Gastroesophageal sphincter (tissue), 4 donors: ENCODE results near the gene SYNJ2. TPM values are rescaled to one million over a fixed set of nuclear protein-coding genes. Genes with fewer than 3 reads are reported as not detected.
A peak's percentile ranks its signal among the peaks of the same experiment; 100 is the strongest.

Experiments used
- ATAC-seq: fragments of 150-250 bp; one replicate; pipeline ENCODE4 v1.9.1; 2016; ENCODE audit warnings: mild to moderate bottlenecking, moderate library complexity
- H3K27ac ChIP-seq, 4 donors: fragments of 200-600 bp; sonication (generic) in 3 of 4; 1 replicate in 3 of 4; 2 replicates in 1 of 4; pipeline ENCODE4 v1.5.1; 2016 to 2019
- H3K27me3 ChIP-seq: fragments of 200-600 bp; sonication (generic); one replicate; pipeline ENCODE4 v1.5.1; 2019
- H3K36me3 ChIP-seq, 2 donors: fragments of 200-600 bp; sonication (generic); one replicate each; pipeline ENCODE4 v1.5.1; 2019; ENCODE audit warnings: control low read depth in 1 of 2
- H3K4me1 ChIP-seq, 3 donors: fragments of 200-600 bp; sonication (generic); 1 replicate in 2 of 3; 2 replicates in 1 of 3; pipeline ENCODE4 v1.5.1; 2016 to 2019; ENCODE audit warnings: control low read depth in 2 of 3
- H3K4me3 ChIP-seq, 2 donors: fragments of 200-600 bp; sonication (generic); one replicate each; pipeline ENCODE4 v1.5.1; 2019; ENCODE audit warnings: mild to moderate bottlenecking in 1 of 2, moderate library complexity in 1 of 2
- H3K9me3 ChIP-seq, 3 donors: fragments of 200-600 bp; sonication (generic); one replicate each; pipeline ENCODE4 v1.5.1; 2017 to 2019; ENCODE audit warnings: control low read depth in 2 of 3
- EP300 ChIP-seq: sonication (generic); formaldehyde crosslinking; IDR thresholded peaks from one replicate; pipeline ENCODE4 v1.6.1; 2017; ENCODE audit warnings: antibody characterized with exemption, mild to moderate bottlenecking
- POLR2A ChIP-seq, 2 donors: fragments of 450-650 bp; IDR thresholded peaks; one replicate each; pipeline ENCODE4 v1.6.1; 2017; ENCODE audit warnings: antibody characterized with exemption in 2 of 2, mild to moderate bottlenecking in 2 of 2, moderate library complexity in 1 of 2
- POLR2AphosphoS5 ChIP-seq: sonication (generic); formaldehyde crosslinking; IDR thresholded peaks from one replicate; pipeline ENCODE4 v1.6.1; 2017; ENCODE audit warnings: antibody characterized with exemption
- WGBS, 2 donors: methylation state at CpG; one replicate each; pipeline ENCODE4 v1.1.5; 2018; ENCODE audit warnings: low coverage in 1 of 2; 5-methylcytosine and 5-hydroxymethylcytosine counted together
- total RNA-seq, 4 donors: library from RNA; depleted of rRNA; stranded (reverse); fragments of >200 nt; gene quantifications; one replicate each; pipeline ENCODE4 v1.1.0, GENCODE V29; 2016
- TF ChIP-seq, protein P1 (sequence below), 4 experiments: fragments of 200-600 bp in 2 of 4; fragments of 450-650 bp in 2 of 4; sonication (generic) in 1 of 4; IDR thresholded peaks; one replicate each; pipeline ENCODE4 v1.5.1; 2017 to 2019; ENCODE audit warnings: antibody characterized with exemption in 4 of 4, mild to moderate bottlenecking in 2 of 4, moderate library complexity in 2 of 4

The SYNJ2 gene
- total RNA-seq, 4 donors from 2014 or later: 19.9 to 27.9 (median 21.6) TPM

DNA sequence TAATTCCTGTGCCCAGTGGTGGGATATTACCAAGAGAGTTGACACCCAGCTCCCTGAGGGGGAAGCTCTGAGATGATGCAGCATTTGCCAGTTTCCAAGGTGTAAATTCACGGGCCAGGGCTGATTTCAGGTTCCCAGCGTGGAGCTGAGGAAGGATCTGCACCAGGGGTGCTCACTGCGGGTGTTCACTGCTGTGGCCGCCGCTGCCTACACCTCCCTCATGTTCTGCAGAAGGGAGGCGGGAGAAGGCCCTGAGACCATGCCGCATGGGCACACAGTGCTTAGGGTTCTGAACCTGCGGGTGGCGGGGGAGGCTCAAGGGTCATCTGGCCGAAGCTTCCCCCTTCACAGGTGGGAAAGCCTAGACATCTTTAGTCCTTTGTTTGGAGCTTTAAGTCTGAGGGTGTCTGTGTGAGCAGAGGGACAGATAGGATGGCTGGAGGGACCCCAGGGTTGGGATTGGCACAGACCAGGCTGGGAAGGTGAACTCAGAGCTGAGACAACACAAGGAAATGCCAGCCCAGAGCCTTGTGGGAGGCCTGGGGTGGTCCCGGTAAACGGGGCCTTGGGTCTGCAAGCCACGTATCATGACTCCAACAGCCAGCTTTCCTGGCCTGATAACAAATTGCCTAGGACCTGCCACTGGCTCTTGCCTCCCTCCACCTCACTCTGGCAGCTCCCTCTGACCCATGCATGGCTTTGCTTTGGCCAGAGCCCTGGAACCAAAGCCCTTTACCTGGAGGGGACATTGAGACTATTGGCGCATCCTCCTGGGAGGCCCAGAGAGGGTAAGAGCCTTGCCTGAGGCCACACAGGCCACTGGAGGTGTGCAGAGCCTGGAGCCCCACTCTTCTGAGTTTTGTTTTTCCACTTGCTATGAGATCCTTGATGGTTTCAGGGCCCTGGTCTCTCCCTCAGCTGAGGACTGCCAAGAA lies 40.4 kb downstream of the SYNJ2 start:
- H3K4me1 ChIP-seq: peaks cover 0 to 48% (median 24%) of the 10 kb centered on the region in 3 donors
- WGBS, 2 donors: 95 to 100% methylated on average over 1 to 10 of the region's 14 CpGs
- peak overlapping the region in 1 of 4 donors; percentile 51 for H3K27ac ChIP-seq

DNA sequence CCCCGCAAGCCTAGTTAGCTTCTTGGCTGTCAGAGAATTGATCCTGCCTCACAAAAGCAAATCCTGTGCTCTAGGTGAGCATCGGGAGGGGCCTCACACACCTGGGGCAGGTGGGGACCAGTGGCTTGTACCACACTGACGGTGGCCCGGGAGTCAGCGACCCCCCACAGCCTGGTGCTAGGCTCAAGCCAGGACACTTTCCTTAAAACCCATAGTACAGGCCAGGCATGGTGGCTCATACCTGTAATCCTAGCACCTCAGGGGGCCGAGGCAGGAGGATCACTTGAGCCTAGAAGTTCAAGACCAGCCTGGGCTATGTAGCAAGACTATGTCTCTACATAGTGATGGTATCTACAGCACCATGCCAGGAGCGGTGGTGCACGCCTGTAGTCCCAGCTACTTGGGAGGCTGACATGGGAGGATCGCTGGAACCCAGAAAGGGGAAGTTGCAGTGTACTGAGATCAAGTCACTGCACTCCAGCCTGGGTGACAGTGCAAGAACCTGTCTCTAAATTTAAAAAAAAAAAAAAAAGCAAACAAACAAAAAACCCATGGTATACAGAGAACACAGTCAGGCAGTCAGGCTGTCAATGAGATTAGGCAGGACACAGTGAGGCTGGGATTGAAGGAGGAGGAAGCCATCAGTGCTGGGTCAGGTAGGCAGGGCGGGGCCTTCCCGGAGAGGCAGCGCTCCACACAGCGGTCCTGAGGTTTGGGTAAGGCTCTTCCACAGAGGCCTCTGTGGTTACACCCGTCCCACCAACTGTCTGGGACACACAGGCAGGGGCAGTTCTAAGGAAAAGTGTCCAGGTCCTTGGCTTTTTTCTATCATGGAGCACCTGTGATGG lies 41.3 kb downstream of the SYNJ2 start:
- TF ChIP-seq EP300: no peak
- TF ChIP-seq POLR2AphosphoS5: no peak
- TF ChIP-seq, protein P1, sequence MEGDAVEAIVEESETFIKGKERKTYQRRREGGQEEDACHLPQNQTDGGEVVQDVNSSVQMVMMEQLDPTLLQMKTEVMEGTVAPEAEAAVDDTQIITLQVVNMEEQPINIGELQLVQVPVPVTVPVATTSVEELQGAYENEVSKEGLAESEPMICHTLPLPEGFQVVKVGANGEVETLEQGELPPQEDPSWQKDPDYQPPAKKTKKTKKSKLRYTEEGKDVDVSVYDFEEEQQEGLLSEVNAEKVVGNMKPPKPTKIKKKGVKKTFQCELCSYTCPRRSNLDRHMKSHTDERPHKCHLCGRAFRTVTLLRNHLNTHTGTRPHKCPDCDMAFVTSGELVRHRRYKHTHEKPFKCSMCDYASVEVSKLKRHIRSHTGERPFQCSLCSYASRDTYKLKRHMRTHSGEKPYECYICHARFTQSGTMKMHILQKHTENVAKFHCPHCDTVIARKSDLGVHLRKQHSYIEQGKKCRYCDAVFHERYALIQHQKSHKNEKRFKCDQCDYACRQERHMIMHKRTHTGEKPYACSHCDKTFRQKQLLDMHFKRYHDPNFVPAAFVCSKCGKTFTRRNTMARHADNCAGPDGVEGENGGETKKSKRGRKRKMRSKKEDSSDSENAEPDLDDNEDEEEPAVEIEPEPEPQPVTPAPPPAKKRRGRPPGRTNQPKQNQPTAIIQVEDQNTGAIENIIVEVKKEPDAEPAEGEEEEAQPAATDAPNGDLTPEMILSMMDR (IDR thresholded peaks at IDR 0.05): no peak
- no peak for TF ChIP-seq POLR2A (IDR thresholded peaks at IDR 0.05)
- ATAC-seq: no peak

More for the DNA sequence above, 40.4 kb downstream of the SYNJ2 start:
- ATAC-seq: no peak
- Histone ChIP-seq H3K4me3 (no peak overlapping the region), H3K36me3 (peaks cover 0 to 3% of the 10 kb centered on the region in 2 donors), H3K9me3 (no peaks in the 10 kb centered on the region), H3K27me3 (no peaks in the 10 kb centered on the region)
- TF ChIP-seq POLR2AphosphoS5 (no peak), EP300 (no peak), POLR2A (IDR thresholded peaks at IDR 0.05) (no peak)
- TF ChIP-seq, protein P1 (IDR thresholded peaks at IDR 0.05): no peak

DNA sequence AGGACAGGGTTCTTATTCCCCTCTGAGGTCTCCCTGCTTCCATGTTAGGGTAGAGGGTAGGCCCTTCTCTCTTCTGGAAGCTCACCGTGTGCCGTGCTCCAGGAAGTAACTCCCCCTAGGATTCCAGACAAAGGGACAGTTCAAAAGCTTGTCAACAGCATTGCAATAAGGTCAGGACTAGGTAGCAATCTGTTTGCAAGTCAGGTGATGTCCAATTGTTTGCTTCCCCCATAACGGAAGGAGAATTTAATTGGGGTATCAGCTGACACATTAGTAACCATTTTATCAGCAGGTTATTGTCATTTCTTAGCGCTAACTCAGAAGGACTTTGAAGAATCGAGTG lies 41.9 kb downstream of the SYNJ2 start:
- no peak overlapping the region for H3K4me3 ChIP-seq
- 78 to 97% methylated on average over 3 of the region's 5 CpGs for WGBS, 2 donors
- ATAC-seq: no peak
- no peak overlapping the region for H3K27ac ChIP-seq
- H3K9me3 ChIP-seq: no peaks in the 10 kb centered on the region
- H3K27me3 ChIP-seq: no peaks in the 10 kb centered on the region
- H3K36me3 ChIP-seq: peaks cover 0 to 3% of the 10 kb centered on the region in 2 donors
- H3K4me1 ChIP-seq: peaks cover 0 to 50% (median 31%) of the 10 kb centered on the region in 3 donors
- TF ChIP-seq EP300: no peak
- no peak for TF ChIP-seq POLR2A (IDR thresholded peaks at IDR 0.05)
- TF ChIP-seq POLR2AphosphoS5: no peak
- TF ChIP-seq, protein P1 (IDR thresholded peaks at IDR 0.05): no peak

More for the DNA sequence above, 41.3 kb downstream of the SYNJ2 start:
- Histone ChIP-seq H3K27ac (no peak overlapping the region), H3K36me3 (peaks cover 0 to 3% of the 10 kb centered on the region in 2 donors), H3K9me3 (no peaks in the 10 kb centered on the region), H3K4me1 (peaks cover 0 to 50% (median 31%) of the 10 kb centered on the region in 3 donors), H3K27me3 (no peaks in the 10 kb centered on the region), H3K4me3 (no peak overlapping the region)
- WGBS, 2 donors: 97% methylated on average over 5 of the region's 14 CpGs; no CpG with 5 or more reads in 1 of the 2 donors

DNA sequence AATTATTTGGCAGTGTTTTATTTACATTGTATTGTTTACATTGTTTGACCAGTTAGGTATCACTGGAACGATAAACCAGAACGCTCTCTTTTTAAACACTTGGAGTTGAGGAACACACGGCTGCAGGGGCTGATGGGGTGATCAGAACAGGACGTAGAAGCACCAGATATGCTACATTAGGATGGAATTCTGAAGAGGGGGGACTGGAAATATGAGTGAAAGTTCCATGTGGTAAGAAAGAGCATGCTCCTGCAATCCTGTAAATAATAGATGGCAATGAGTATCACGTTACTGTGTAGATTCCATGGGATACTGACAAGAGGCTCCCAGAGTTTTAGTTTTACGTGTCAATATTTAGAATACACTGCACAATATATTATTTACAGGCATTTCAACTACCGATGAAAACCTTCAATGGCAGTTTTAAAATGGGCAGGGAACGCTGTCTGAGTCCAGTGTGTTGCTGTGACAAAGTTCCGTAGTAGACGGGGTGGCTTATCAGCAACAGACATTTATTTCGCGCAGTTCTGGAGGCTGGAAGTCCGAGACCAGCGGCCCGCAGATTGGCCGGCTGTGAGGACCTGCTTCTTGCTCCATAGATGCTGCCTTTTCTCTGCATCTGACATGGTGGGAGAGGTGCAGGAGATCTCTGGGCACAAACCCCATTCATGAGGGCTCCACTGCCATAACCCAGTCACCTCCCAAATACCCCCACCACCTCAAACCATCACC lies 43.1 kb downstream of the SYNJ2 start:
- 80 to 82% methylated on average over 7 to 12 of the region's 16 CpGs for WGBS, 2 donors
- TF ChIP-seq POLR2A (IDR thresholded peaks at IDR 0.05) (no peak), EP300 (no peak), POLR2AphosphoS5 (no peak)
- TF ChIP-seq, protein P1 (IDR thresholded peaks at IDR 0.05): no peak
- H3K27ac ChIP-seq: peak overlapping the region in 1 of 4 donors; percentile 85
- no peak overlapping the region for H3K4me3 ChIP-seq
- no peak for ATAC-seq
- peaks cover 0 to 5% of the 10 kb centered on the region in 2 donors for H3K36me3 ChIP-seq
- peaks cover 0 to 39% (median 22%) of the 10 kb centered on the region in 3 donors for H3K4me1 ChIP-seq
- H3K27me3 ChIP-seq: no peaks in the 10 kb centered on the region
- H3K9me3 ChIP-seq: no peaks in the 10 kb centered on the region
